Uterus (tissue), 4 donors: ENCODE data around the gene KIF24. TPM values are rescaled to one million over a fixed set of nuclear protein-coding genes. Genes with fewer than 3 reads are reported as not detected.
A peak's percentile ranks its signal among the peaks of the same experiment; 100 is the strongest.

Experiments used
- DNase-seq, 2 donors: peaks; one replicate each; pipeline ENCODE4 v3.0.0-alpha.2; 2019 to 2020
- H3K27ac ChIP-seq, 2 donors: fragments of 200-600 bp; sonication (generic); 1 replicate in 1 of 2; 2 replicates in 1 of 2; pipeline ENCODE4 v1.5.1; 2016 to 2018
- H3K27me3 ChIP-seq, 2 donors: fragments of 200-600 bp; sonication (generic); one replicate each; pipeline ENCODE4 v1.5.1; 2018 to 2019; ENCODE audit warnings: control low read depth in 1 of 2
- H3K36me3 ChIP-seq, 2 donors: fragments of 200-600 bp; sonication (generic); one replicate each; pipeline ENCODE4 v1.5.1; 2019; ENCODE audit warnings: control low read depth in 1 of 2
- H3K4me1 ChIP-seq, 2 donors: fragments of 200-600 bp; sonication (generic); one replicate each; pipeline ENCODE4 v1.5.1; 2018 to 2019; ENCODE audit warnings: control low read depth in 1 of 2
- H3K4me3 ChIP-seq, 2 donors: fragments of 200-600 bp; sonication (generic); 1 replicate in 1 of 2; 2 replicates in 1 of 2; pipeline ENCODE4 v1.5.1; 2018 to 2019; ENCODE audit warnings: mild to moderate bottlenecking in 1 of 2
- H3K9me3 ChIP-seq, 2 donors: fragments of 200-600 bp; sonication (generic); one replicate each; pipeline ENCODE4 v1.5.1; 2019; ENCODE audit warnings: control low read depth in 1 of 2
- POLR2A ChIP-seq, 2 donors: fragments of 450-650 bp; IDR thresholded peaks; one replicate each; pipeline ENCODE4 v1.6.1; 2016; ENCODE audit warnings: antibody characterized with exemption in 2 of 2, mild to moderate bottlenecking in 1 of 2, moderate library complexity in 1 of 2
- intact Hi-C: fragments of 100-400 bp; cut with DNase I; formaldehyde crosslinking; loops from one replicate; pipeline ENCODE4 v1.15.1; 2023; ENCODE audit warnings: low total_unique reads
- total RNA-seq, 4 donors: library from RNA; depleted of rRNA in 3 of 4; stranded (reverse); fragments of >200 nt in 3 of 4; gene quantifications; one replicate each; pipeline versions ENCODE4 v1.1.0 to v1.2.4, GENCODE V29; 2014 to 2023
- TF ChIP-seq, protein P1 (sequence below), 4 experiments: fragments of 200-600 bp in 2 of 4; fragments of 450-650 bp in 2 of 4; sonication (generic) in 2 of 4; IDR thresholded peaks; one replicate each; pipeline ENCODE4 v1.5.1; 2016 to 2019; ENCODE audit warnings: antibody characterized with exemption in 4 of 4, mild to moderate bottlenecking in 2 of 4, moderate library complexity in 1 of 4
- donor health status: DM: yes; HTN: yes; CAD: no.

The KIF24 gene
- total RNA-seq, 4 donors from 2014 or later, result 1.2 to 6.1 (median 1.5) TPM

DNA sequence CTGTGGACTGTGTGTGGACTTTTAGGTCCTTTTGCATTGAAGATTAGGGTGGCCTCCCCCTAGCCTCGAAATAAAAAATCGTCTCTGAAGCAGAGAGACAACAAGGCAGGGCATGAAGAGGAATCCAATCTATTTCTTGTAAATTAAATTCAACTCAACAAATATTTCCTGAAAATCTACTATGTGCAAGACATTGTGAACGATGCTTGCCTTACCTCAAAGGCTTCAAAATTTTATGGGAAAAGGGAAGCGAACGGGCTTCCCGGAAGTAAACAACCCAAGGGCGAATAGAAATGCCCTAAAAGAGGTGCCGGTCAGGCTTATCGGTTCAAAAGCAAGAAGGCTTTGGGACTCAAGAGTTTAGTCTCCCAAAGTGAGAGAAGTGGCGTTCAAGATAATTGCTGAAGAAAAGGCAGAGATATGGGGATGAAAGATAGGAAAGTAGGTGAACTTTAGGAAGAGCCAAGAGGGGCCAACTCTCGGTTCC, 525 bp downstream of the KIF24 start:
- TF ChIP-seq, protein P1, sequence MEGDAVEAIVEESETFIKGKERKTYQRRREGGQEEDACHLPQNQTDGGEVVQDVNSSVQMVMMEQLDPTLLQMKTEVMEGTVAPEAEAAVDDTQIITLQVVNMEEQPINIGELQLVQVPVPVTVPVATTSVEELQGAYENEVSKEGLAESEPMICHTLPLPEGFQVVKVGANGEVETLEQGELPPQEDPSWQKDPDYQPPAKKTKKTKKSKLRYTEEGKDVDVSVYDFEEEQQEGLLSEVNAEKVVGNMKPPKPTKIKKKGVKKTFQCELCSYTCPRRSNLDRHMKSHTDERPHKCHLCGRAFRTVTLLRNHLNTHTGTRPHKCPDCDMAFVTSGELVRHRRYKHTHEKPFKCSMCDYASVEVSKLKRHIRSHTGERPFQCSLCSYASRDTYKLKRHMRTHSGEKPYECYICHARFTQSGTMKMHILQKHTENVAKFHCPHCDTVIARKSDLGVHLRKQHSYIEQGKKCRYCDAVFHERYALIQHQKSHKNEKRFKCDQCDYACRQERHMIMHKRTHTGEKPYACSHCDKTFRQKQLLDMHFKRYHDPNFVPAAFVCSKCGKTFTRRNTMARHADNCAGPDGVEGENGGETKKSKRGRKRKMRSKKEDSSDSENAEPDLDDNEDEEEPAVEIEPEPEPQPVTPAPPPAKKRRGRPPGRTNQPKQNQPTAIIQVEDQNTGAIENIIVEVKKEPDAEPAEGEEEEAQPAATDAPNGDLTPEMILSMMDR (IDR thresholded peaks at IDR 0.05), result no peak
- no peak for TF ChIP-seq POLR2A (IDR thresholded peaks at IDR 0.05)
- Histone ChIP-seq H3K4me3 (peak overlapping the region; percentile 53 to 91), H3K4me1 (peaks cover 0 to 6% of the 10 kb centered on the region in 2 donors), H3K27me3 (no peaks in the 10 kb centered on the region), H3K9me3 (no peaks in the 10 kb centered on the region), H3K27ac (peak overlapping the region; percentile 57 to 76), H3K36me3 (no peaks in the 10 kb centered on the region)
- intact Hi-C loops, result no loop called here
- DNase-seq, result no peak

DNA sequence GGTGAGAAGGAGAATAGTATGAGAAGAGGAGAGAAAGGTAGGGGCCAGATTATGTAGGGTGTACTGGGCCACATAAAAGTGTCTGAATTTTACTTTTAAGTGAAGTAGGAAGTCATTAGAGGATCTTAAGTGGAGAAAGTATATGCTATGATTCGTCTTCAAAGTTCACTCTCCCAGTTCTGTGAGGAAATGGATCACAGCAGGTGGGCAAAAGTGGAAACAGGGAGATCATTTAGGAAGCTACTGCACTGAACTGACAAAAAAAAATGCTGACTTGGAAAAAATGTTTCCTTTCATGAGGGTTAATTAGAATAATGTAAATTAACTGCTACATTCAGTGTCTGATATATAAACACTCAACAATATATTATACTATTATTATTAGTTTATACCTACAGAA, 2.4 kb downstream of the KIF24 start:
- intact Hi-C loops, result no loop called here
- DNase-seq, result no peak
- H3K27me3 ChIP-seq, result no peaks in the 10 kb centered on the region
- H3K4me3 ChIP-seq, result no peak overlapping the region
- TF ChIP-seq, protein P1 (IDR thresholded peaks at IDR 0.05), result no peak
- no peak for TF ChIP-seq POLR2A (IDR thresholded peaks at IDR 0.05)
- peaks cover 0 to 6% of the 10 kb centered on the region in 2 donors for H3K4me1 ChIP-seq
- H3K9me3 ChIP-seq, result no peaks in the 10 kb centered on the region
- H3K27ac ChIP-seq, result no peak overlapping the region
- no peaks in the 10 kb centered on the region for H3K36me3 ChIP-seq

DNA sequence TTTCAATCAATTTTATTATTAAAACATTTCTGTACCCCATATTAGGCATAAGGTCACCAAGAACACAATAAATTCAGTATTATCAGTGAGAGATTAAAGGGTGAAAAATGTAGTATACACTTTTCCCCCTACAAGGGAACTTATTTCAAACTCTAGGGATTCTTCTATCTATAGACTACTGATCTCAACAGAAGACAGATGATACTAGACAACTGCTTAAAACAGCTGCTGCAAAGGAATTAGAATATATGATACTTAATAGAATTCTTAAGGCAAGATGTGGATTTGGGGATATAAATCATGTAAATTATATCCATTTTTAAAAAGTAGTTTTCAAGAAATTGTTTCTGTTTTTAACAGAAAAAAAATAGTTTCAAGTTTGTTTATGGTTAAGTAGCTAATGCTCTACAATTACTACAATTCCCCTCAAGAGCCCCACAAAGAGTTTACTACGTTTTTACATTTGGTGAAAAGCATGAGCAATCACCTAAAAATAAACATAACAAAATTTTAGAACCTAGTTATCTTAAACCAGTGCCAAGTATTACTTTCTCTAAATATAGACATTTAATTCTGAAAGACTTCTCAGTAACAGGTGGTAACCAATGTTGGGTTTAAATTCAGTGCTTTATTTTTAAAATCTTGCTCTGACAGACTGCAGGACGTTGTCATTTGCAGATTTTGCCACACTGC, 6.0 kb downstream of the KIF24 start:
- Histone ChIP-seq H3K27me3 (no peaks in the 10 kb centered on the region), H3K9me3 (no peaks in the 10 kb centered on the region), H3K36me3 (no peaks in the 10 kb centered on the region), H3K4me3 (no peak overlapping the region), H3K27ac (no peak overlapping the region), H3K4me1 (no peaks in the 10 kb centered on the region)
- intact Hi-C loops, result no loop called here
- DNase-seq, result no peak
- TF ChIP-seq POLR2A (IDR thresholded peaks at IDR 0.05), result no peak
- TF ChIP-seq, protein P1 (IDR thresholded peaks at IDR 0.05), result no peak

DNA sequence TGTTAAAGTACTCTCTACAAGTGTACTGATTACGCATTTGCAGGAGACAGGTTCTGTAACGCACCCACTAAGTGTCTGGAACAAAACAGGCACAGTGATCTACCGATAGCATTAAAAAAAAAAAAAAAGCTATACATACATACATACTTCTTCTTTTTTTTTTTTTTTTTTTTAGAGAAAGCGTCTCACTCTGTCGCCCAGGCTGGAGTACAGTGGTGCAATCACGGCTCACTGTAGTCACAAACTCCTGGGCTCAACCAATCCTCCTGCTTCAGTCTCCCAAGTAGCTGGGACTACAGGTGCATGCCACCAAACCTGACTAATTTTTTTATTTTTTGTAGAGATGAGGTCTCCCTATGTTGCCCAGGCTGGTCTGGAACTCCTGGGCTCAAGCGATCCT, 7.6 kb downstream of the KIF24 start:
- Histone ChIP-seq H3K9me3 (no peaks in the 10 kb centered on the region), H3K4me1 (no peaks in the 10 kb centered on the region), H3K4me3 (no peak overlapping the region), H3K27me3 (no peaks in the 10 kb centered on the region), H3K27ac (no peak overlapping the region), H3K36me3 (no peaks in the 10 kb centered on the region)
- intact Hi-C loops, result no loop called here
- DNase-seq, result no peak
- TF ChIP-seq POLR2A (IDR thresholded peaks at IDR 0.05), result no peak
- TF ChIP-seq, protein P1 (IDR thresholded peaks at IDR 0.05), result no peak

DNA sequence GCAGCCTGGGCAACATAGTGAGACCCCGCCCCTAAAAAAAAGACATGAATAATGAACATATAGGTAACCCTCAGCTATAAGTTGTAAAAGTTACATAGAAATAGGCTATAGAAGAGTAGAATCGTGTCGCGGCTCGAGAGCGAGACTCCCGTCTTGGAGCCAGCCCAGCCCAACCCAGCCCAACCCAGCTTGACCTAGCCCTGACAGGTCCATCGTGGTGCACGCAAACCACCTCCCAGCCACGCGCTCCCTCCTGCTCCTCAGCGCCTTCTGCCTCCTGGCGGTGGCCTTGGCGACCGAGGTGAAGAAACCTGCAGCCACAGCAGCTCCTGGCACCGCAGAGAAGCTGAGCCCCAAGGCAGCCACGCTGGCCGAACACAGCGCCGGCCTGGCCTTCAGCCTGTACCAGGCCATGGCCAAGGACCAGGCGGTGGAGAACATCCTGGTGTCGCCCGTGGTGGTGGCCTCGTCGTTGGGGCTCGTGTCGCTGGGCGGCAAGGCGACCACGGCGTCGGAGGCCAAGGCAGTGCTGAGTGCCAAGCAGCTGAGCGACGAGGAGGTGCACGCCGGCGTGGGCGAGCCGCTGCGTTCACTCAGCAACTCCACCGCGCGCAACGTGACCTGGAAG, 10.8 kb downstream of the KIF24 start:
- no peak for TF ChIP-seq POLR2A (IDR thresholded peaks at IDR 0.05)
- TF ChIP-seq, protein P1 (IDR thresholded peaks at IDR 0.05), result no peak
- no peaks in the 10 kb centered on the region for H3K4me1 ChIP-seq

More for the DNA sequence above, 10.8 kb downstream of the KIF24 start:
- no peak for DNase-seq
- no peak overlapping the region for H3K4me3 ChIP-seq
- H3K9me3 ChIP-seq, result no peaks in the 10 kb centered on the region
- no peaks in the 10 kb centered on the region for H3K36me3 ChIP-seq
- no peaks in the 10 kb centered on the region for H3K27me3 ChIP-seq
- H3K27ac ChIP-seq, result no peak overlapping the region
- intact Hi-C loops, result no loop called here
